Measurements from ENCODE around the gene IRS1.

IRS1 gene

GRCh38 chr2:226790011-226790410 is 9.6 kb downstream of the IRS1 start:
- no peak for FAIRE-seq

- FAIRE-seq: no peak
Observed at GRCh38 chr2:226788881-226789490, 10.6 kb downstream of the IRS1 start.

- no peak for FAIRE-seq
Observed at GRCh38 chr2:226788064-226788463, 11.6 kb downstream of the IRS1 start.

GRCh38 chr2:226783885-226784284 is 15.7 kb downstream of the IRS1 start:
- no peak for FAIRE-seq

GRCh38 chr2:226782092-226782713 is 17.4 kb downstream of the IRS1 start:
- FAIRE-seq: no peak

GRCh38 chr2:226780431-226780830 is 19.2 kb downstream of the IRS1 start:
- FAIRE-seq: no peak

GRCh38 chr2:226777611-226778010 is 22.0 kb downstream of the IRS1 start:
- no peak for FAIRE-seq

GRCh38 chr2:226776104-226776503 is 23.5 kb downstream of the IRS1 start:
- FAIRE-seq: no peak

- FAIRE-seq: no peak
Observed at GRCh38 chr2:226775032-226775509, 24.5 kb downstream of the IRS1 start.

GRCh38 chr2:226773291-226773690 is 26.3 kb downstream of the IRS1 start:
- no peak for FAIRE-seq

- FAIRE-seq: peak; percentile 94
Observed at GRCh38 chr2:226772389-226773179, 27.0 kb downstream of the IRS1 start.

GRCh38 chr2:226771067-226771466 is 28.6 kb downstream of the IRS1 start:
- FAIRE-seq: no peak

GRCh38 chr2:226767056-226767813 is 32.4 kb downstream of the IRS1 start:
- FAIRE-seq: no peak

- no peak for FAIRE-seq
Observed at GRCh38 chr2:226766352-226767055, 33.1 kb downstream of the IRS1 start.

GRCh38 chr2:226763320-226763719 is 36.3 kb downstream of the IRS1 start:
- FAIRE-seq: no peak

GRCh38 chr2:226761195-226761583 is 38.4 kb downstream of the IRS1 start:
- no peak for FAIRE-seq

GRCh38 chr2:226760412-226761194 is 39.0 kb downstream of the IRS1 start:
- FAIRE-seq: no peak

- FAIRE-seq: no peak
Observed at GRCh38 chr2:226759768-226760167, 39.9 kb downstream of the IRS1 start.

- no peak for FAIRE-seq
Observed at GRCh38 chr2:226758921-226759640, 40.5 kb downstream of the IRS1 start.

GRCh38 chr2:226756131-226756530 is 43.5 kb downstream of the IRS1 start:
- FAIRE-seq: no peak

- FAIRE-seq: no peak
Observed at GRCh38 chr2:226755631-226756030, 44.0 kb downstream of the IRS1 start.

Measured in colon (tissue), 2 donors.